Epithelial cell of proximal tubule (primary cell): ENCODE results near the gene ZNF784. TPM values are rescaled to one million over a fixed set of nuclear protein-coding genes. Genes with fewer than 3 reads are reported as not detected.

ENCODE experiments used
- DNase-seq: peaks from one replicate; pipeline ENCODE4 v3.0.0-alpha.2; 2011; ENCODE audit warnings: low read depth
- H3K4me3 ChIP-seq: 2 replicates; pipeline ENCODE4 v1.5.1; 2011; ENCODE audit warnings: low read depth, mild to moderate bottlenecking, low read length
- CTCF ChIP-seq: conservative IDR thresholded peaks from 2 replicates; pipeline ENCODE4 v1.5.1; 2012; ENCODE audit warnings: low read depth, mild to moderate bottlenecking, low read length
- total RNA-seq: library from RNA; depleted of rRNA; stranded (reverse); fragments of >200 nt; gene quantifications from 2 replicates; pipeline ENCODE4 v1.2.3, GENCODE V29; 2015

The ZNF784 gene
- total RNA-seq, 1 donor from 2014 or later = 0.58 TPM

GRCh38 chr19:55598034-55598433 lies 26.3 kb downstream of the ZNF784 start:
- DNase-seq = no peak
- H3K4me3 ChIP-seq = no peak overlapping the region
- TF ChIP-seq CTCF = no peak

- H3K4me3 ChIP-seq = no peak overlapping the region
- no peak for DNase-seq
- TF ChIP-seq CTCF = no peak
Observed at GRCh38 chr19:55597501-55597921, 26.9 kb downstream of the ZNF784 start.

GRCh38 chr19:55596304-55596703 lies 28.1 kb downstream of the ZNF784 start:
- H3K4me3 ChIP-seq = no peak overlapping the region
- no peak for DNase-seq
- TF ChIP-seq CTCF = no peak

- no peak for TF ChIP-seq CTCF
- no peak for DNase-seq
- H3K4me3 ChIP-seq = no peak overlapping the region
Observed at GRCh38 chr19:55594996-55595545, 29.3 kb downstream of the ZNF784 start.

- no peak for TF ChIP-seq CTCF
- no peak overlapping the region for H3K4me3 ChIP-seq
- no peak for DNase-seq
Observed at GRCh38 chr19:55593096-55593772, 31.1 kb downstream of the ZNF784 start.

- no peak for TF ChIP-seq CTCF
- no peak overlapping the region for H3K4me3 ChIP-seq
- DNase-seq = no peak
Observed at GRCh38 chr19:55592391-55593090, 31.8 kb downstream of the ZNF784 start.

GRCh38 chr19:55591555-55591954 lies 32.8 kb downstream of the ZNF784 start:
- TF ChIP-seq CTCF = no peak
- DNase-seq = no peak
- no peak overlapping the region for H3K4me3 ChIP-seq
